Measurements from ENCODE around the gene CD68.
"Not testable (repeated sequence)": the region's sequence is repeated elsewhere in the genome, so short reads cannot be mapped to it uniquely, and the experiment has no call there.

Gene CD68

GRCh38 chr17:7580604-7581575, 1.5 kb downstream of the CD68 start:
- DNase-seq (ENCODE audit: low read depth): no peak

DNA sequence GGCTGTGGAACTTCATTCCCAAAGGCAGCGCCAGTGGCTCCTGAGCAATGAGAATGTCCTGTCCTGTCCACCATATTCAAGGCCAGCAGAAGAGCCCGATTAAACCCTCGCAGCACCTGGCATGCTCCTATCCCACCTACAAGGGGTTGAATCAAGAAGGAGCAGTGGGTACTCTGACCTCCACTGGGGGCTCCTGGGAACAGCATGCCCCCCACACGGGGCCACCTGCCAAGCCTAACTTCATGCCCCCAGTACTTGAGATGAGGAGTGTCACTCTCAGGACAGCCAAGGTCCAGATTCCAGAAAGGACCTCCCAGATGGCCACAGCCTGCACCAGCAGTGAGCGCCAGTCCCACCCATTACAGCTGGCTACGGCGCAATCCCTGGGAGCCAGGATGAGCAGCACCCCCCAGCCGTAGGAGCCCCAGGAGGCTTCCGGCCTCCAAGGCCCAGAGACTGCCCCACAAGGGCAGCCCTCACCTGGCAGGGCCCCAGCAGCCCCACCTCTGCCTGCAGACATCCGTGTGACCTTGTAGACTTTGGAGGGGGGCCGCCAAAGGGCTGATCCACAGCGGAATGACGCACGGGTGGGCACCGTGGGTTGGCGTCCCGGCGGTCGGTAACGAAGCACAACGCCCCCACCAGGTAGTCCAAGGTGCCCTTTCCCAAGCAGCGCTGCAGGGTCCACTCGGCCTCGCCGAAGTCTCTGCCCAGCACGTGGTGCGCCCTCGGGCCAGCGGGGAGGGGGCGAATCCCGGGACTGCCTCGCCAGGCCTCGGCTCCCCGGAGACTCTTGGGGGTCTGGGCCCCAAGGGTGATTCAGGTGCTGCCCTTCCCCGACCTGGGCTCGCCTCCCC, 3.2 kb downstream of the CD68 start:
- no peak for DNase-seq (ENCODE audit: low read depth)

- peak; percentile 95 for DNase-seq (ENCODE audit: low read depth)
These were observed 4.0 kb downstream of the CD68 start, which contains the start of gene MPDU1 for GRCh38 chr17:7583253-7584109. Gene MPDU1 (plus strand): TSS chr17:7583852. CDS start chr17:7583863, 11 bp downstream.

GRCh38 chr17:7586673-7587419, 7.4 kb downstream of the CD68 start:
- no peak for DNase-seq (ENCODE audit: low read depth)

- DNase-seq (ENCODE audit: low read depth): peak; percentile 84
These were observed 8.1 kb downstream of the CD68 start for GRCh38 chr17:7587420-7588151.

DNA sequence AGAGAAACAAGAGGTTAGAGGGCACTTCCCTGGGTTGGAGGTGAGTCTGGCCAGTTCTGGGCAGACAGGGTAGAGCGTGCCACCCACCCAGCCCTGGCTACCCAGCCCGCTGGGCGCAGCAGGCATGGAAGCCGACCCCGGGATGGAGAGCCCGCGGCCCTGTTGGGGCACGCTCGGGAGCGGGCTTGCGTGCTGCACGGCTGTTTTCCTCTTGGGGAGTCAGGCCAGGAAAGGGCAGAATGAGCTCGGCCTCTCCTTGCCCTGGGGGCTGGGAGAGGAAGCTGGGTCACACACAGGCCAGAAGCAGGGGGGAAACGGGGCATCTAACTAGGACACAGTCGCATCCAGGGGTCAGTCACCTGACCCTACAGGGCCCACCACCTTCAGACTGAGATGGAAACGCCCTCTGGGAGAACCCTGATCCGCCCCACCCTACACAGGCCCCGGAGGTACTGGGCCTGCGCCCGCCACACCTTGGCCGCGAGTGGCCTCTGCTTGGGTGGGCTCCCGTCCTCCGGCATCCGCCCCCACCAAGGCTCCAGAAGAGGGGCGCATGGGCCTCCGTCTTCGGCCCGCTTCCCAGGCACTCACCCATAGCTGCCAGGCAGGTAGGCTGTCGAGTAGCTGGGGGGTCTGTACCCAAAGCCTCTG, 9.2 kb downstream of the CD68 start:
- no peak for DNase-seq (ENCODE audit: low read depth)

- no peak for DNase-seq (ENCODE audit: low read depth)
These were observed 9.9 kb downstream of the CD68 start for GRCh38 chr17:7589204-7589868.

DNA sequence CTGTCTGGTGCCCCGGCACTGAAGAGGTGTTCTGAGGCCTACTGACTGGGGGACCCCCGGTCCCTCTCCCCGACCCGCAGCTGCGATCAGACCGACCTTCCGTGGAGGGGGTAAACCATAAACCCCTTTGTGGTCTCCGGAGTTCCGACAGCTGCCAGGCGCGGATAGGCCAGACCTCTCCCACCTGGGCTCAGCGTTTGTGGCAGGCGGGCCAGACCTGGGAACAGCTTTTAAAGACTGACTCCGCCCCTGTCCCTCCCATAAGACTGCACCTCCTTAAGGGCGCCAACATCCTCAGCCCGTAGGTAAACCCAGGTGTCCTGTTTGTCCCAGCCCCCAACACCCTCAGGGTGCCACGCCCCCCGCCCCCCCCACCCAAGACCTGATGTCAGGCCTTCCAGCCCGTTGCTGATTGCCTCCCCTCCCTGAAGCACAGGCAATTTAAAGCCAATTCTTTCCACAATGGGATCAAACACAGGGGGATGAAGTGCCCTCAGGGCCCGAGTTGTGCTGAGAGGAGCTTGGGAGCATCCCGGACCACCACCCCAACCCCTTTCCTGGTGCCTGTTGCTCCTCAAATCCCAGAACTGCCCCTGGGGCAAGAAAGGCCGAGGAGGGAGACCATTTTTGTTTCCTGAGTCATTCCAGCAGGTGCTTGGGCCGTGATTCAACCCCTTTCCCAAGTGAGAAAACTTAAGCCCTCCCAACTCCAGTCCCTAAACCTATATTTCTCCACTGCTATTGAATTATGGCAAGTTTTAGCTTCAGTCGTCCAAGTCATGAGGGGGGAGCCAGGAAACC, 10.7 kb downstream of the CD68 start, which contains the start of gene SOX15:
SOX15 (minus strand) TSS at position 204 of the 801 bp plus-strand sequence. CDS start 418 bp downstream, outside the sequence.
- DNase-seq (ENCODE audit: low read depth): no peak

GRCh38 chr17:7590743-7591142, 11.3 kb downstream of the CD68 start:
- DNase-seq (ENCODE audit: low read depth): no peak

DNA sequence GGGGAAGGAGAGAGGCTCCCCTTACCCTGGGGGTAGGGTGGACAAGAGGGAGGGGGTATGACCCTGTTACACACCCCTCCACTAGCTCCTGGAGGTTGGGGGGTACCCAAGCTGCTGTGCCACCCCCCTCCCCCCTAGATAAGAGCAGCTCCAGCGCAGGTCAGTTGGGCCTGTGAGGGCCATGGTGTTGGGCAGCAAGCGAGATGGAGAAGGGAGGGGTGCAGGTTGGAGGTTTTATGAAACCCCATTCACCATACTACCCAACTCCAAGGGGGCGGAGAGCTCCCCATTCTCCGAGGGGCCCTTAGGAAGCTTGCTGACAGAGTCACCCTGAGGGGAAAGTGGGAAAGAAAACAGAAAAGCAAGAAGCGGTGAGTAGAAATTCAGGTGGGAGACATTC, 12.2 kb downstream of the CD68 start:
- DNase-seq (ENCODE audit: low read depth): no peak

GRCh38 chr17:7592422-7593021, 13.1 kb downstream of the CD68 start:
- no peak for DNase-seq (ENCODE audit: low read depth)

- DNase-seq (ENCODE audit: low read depth): no peak
These were observed 13.9 kb downstream of the CD68 start for GRCh38 chr17:7593296-7593695.

- not testable (repeated sequence) for DNase-seq (ENCODE audit: low read depth)
These were observed 18.1 kb downstream of the CD68 start for GRCh38 chr17:7597561-7597960.

DNA sequence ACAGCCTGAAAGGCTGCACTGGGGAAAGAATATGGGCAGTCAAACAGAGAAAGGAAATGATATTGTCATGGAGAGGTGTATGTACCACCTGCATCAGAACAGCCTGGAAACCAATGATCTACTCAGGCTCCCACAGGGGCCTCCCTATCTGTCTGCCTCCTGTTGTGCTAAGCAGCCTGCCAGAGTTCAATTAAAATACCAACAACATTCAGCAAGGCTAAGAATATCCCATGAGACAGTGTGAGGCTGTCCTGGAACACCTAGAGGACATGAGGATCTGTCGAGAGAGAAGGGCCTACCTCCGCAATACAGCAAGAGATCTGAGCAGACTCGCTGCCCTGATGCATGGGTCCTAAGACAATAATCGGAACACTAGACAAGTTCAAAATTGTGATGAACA, 26.8 kb downstream of the CD68 start:
- DNase-seq (ENCODE audit: low read depth): no peak

- DNase-seq (ENCODE audit: low read depth): no peak
These were observed 31.2 kb downstream of the CD68 start for GRCh38 chr17:7610641-7611040.

DNA sequence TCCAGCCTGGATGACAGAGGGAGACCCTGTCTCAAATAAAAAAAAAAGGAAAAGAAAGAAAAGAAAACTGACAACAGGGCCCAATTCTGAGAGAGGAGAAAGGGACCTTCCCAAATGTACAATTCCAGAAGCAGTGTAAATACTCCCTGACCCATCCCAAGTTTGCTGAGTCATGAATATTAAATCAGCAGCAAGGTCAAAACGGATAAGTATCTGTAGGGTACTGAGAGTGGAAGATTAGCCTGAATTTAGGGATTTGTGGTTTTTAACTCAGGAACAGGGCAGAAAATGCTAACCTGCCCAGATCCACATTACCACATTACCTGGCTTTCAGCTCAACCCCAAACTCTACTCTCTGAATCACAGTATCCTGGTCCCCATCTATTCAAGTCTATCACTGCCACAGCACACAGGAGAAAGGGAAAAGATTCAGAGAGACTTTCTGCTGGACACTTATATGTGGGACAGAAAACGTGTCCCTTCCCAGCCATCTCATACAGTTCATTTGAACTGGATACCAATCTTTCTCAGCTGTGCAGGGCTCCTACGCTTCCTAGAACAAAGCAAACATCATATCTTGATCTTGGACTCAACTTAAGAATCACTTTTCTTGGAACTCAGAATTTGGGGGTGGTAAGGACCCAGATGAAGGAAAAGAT, 32.3 kb downstream of the CD68 start:
- no peak for DNase-seq (ENCODE audit: low read depth)

- DNase-seq (ENCODE audit: low read depth): no peak
These were observed 32.8 kb downstream of the CD68 start for GRCh38 chr17:7612294-7612640.

Measured in HS-5 (cell line).